ENCODE data around the gene IL9R. TPM values are rescaled to one million over a fixed set of nuclear protein-coding genes. Genes with fewer than 3 reads are reported as not detected.
"Not testable (repeated sequence)": the region's sequence is repeated elsewhere in the genome, so short reads cannot be mapped to it uniquely, and the experiment has no call there.

IL9R gene
- total RNA-seq, 1 donor from 2014 or later, result not detected

- no peak for FAIRE-seq
- no peak for DNase-seq (ENCODE audit: low spot score in 2 of 2)
Observed at GRCh38 chrX:155995321-155995875, 2.1 kb upstream of the IL9R start.

DNA sequence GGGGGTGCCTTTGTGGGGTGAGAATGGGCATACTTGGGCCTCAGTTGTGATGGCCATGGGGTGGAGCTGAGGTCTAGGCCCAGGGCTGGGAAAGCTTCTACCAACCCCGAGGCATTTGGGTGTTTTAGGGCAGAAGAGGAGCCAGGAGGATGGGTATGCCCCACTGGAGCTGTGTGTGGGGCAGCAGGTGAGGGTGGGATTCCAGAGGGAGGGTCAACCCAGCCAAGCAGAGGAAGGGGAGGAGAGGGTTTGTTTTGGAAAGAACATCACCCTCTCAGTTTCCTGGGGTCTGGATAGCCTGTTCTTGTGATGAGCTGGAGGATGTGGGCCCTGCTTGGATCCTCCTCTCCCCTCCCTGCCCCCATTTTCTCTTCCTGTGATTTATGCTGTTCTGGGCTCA is 620 bp downstream of the IL9R start:
- no peak for FAIRE-seq
- DNase-seq (ENCODE audit: low spot score in 2 of 2), result no peak

- FAIRE-seq (no peak), DNase-seq (ENCODE audit: low spot score in 2 of 2) (no peak)
Observed at GRCh38 chrX:155998761-155999510, 1.4 kb downstream of the IL9R start.

GRCh38 chrX:155999751-156000150 is 2.3 kb downstream of the IL9R start:
- not testable (repeated sequence) for FAIRE-seq; DNase-seq (ENCODE audit: low spot score in 2 of 2)

DNA sequence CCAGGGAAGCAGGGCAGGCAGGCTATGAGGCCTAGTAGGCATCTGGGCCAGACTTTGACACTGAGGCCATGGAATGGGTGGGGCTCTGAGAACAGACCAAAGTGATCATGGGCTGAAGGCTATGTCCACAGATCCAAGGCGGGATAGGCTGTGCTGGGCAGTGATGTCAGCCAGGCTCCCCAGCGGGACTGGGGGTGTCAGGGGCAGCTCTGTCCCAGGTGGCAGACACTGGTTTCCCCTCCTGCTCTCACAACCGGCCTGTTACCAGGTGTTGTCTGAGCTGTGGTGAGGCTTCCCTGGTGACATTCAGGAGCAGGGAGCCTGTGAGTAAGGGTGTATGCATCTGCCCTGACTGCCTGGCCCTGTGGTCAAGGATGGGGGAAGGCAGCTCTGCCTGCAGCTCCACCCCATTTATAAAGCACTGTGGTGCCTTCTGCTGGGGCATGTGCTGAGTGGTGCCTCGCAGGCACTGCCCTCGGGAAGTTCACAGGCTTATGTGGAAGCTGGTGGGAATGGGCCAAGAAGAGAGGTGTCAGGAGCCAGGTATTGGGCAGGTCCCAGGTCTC is 2.9 kb downstream of the IL9R start:
- no peak for FAIRE-seq

GRCh38 chrX:156001001-156001666 is 3.6 kb downstream of the IL9R start:
- FAIRE-seq (no peak), DNase-seq (ENCODE audit: low spot score in 2 of 2) (no peak)

More for the DNA sequence above, 2.9 kb downstream of the IL9R start:
- DNase-seq (ENCODE audit: low spot score in 2 of 2), result no peak

GRCh38 chrX:156001667-156002021 is 4.1 kb downstream of the IL9R start:
- DNase-seq (ENCODE audit: low spot score in 2 of 2), result no peak
- no peak for FAIRE-seq

DNA sequence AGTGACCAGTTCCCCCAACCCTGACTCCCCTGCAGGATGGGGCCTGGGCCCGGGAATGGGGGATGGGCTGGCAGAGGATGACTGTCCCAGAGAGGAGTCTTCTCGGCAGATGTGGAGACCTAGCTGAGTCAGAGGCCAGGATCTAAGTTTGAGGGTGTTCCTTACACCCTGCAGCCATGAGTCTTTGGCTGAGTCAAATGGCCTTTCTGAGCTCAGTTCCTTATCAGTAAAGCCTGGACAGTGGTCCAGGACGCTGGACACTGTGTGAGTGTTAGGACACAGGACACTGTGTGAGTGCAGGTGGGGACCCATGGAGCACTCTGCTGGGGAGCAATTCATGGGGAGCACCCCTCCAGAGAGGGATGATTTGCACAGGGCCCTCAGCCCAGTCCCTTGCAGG is 5.0 kb downstream of the IL9R start:
- FAIRE-seq, result no peak
- no peak for DNase-seq (ENCODE audit: low spot score in 2 of 2)

- FAIRE-seq, result no peak
- no peak for DNase-seq (ENCODE audit: low spot score in 2 of 2)
Observed at GRCh38 chrX:156003486-156004185, 6.1 kb downstream of the IL9R start.

DNA sequence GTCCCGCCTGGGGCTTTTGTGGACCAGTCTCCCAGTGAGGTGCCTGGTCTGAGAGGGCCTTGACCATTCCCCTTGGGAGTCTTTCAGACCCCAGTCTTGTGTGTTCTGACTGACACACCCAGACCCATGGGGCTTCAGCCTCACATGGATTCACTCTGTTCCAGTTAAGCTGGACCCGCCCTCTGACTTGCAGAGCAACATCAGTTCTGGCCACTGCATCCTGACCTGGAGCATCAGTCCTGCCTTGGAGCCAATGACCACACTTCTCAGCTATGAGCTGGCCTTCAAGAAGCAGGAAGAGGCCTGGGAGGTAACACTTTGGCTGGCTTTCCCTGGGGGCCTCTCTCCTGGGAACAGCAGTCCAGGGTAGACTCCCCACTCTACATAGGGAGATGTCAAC is 6.8 kb downstream of the IL9R start:
- no peak for FAIRE-seq
- no peak for DNase-seq (ENCODE audit: low spot score in 2 of 2)

DNA sequence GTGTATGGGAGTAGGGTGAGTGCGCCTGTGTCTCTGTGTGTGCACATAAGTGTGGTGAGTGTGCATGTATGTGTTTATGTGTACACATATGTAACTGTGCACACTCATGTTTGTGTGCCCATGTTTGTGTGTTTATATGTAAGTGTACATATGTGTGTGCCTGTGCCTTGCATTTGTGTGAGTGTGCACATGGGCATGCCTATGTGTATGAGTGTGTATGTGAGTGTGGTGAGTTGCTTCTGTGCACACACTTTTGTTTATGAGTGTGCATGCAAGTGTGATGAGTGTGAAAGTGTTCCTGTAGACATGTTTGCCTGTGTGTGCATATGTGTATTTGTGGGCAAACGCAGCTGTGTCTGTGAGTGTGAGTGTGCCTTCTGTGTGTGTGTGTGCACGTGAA is 7.2 kb downstream of the IL9R start:
- no peak for FAIRE-seq
- no peak for DNase-seq (ENCODE audit: low spot score in 2 of 2)

DNA sequence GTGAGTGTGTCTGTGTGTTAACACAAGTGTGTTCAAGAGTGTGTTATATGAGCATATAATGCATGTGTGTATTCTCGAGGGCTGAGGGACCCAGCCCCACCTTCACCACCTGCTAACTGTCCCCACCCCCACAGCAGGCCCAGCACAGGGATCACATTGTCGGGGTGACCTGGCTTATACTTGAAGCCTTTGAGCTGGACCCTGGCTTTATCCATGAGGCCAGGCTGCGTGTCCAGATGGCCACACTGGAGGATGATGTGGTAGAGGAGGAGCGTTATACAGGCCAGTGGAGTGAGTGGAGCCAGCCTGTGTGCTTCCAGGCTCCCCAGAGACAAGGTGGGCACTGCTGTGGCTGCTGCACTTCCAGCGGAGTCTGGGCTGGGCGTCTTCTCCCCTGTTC is 7.6 kb downstream of the IL9R start:
- DNase-seq (ENCODE audit: low spot score in 2 of 2), result no peak
- no peak for FAIRE-seq

DNA sequence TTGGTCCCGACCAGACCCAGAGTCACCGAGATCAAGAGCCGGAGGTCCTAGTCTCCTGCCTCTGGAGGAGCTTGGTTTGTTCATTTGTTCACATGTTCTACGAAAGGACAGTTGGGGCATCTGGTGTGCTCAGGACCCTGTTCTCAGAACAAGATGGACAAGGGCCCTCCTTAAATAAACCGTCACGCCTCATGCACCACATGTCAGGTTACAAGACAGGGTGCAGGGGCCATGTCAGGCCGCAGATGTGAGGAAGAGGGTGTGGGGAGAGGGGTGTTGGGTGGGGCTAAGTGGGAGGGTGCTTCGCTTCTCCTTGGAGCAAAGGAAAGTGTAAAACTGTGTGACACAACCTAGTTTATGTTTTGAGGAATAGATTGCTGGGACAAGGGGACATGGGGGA is 9.0 kb downstream of the IL9R start:
- not testable (repeated sequence) for DNase-seq (ENCODE audit: low spot score in 2 of 2); FAIRE-seq

- not testable (repeated sequence) for FAIRE-seq; DNase-seq (ENCODE audit: low spot score in 2 of 2)
Observed at GRCh38 chrX:156008379-156008778, 10.9 kb downstream of the IL9R start.

DNA sequence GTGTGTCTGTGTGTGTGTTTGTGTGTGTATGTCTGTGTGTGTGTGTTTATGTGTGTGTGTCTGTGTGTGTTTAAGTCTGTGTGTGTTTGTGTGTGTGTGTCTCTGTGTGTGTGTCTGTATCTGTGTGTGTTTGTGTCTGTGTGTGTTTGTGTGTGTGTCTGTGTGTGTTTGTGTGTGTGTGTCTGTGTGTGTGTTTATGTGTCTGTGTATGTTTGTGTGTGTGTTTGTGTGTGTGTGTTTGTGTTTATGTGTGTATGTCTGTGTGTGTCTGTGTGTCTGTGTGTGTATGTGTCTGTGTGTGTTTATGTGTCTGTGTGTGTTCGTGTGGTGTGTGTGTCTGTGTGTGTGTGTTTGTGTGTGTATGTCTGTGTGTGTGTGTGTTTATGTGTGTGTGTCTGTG is 11.4 kb downstream of the IL9R start:
- peak; percentile 52 for FAIRE-seq
- no peak for DNase-seq (ENCODE audit: low spot score in 2 of 2)

DNA sequence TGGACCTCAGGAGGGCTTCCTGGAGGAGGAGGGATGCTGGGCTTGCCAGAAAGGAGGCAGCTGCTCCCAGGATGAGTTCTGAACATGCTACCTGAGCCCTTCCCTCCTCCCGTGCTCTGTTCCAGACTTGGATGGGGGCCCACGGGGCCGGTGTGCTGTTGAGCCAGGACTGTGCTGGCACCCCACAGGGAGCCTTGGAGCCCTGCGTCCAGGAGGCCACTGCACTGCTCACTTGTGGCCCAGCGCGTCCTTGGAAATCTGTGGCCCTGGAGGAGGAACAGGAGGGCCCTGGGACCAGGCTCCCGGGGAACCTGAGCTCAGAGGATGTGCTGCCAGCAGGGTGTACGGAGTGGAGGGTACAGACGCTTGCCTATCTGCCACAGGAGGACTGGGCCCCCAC is 12.2 kb downstream of the IL9R start:
- not testable (repeated sequence) for DNase-seq (ENCODE audit: low spot score in 2 of 2); FAIRE-seq

DNA sequence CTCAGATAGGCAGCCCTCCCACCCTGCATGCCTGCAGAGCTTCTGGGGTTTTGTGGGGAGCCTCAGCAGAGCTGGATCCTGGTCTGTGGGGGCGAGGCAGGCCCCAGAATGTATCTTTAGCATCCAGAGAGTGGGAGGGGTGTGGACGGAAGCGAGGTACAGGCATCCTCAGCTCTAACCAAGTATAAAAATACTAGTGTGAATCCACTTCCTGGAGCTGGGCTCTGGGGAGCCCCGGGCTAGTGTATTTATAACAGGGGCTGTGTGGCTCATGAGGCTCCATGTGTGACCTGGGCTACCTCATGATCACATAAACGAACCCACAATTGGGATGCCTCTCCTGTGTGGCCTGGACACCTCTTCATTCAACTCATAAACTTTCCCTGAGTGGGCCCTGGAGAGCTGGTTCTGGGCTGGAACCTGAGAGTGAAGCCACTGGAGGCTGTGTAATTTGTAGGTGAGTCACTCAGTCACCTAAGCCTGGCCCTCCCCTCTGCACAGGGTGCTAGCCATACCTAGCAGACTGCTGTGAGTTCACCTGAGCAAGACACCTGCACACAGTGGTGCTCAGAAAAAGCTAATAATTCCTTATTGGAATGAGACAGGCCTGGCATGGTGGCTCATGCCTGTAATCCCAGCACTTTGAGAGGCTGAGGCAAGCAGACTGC is 15.9 kb downstream of the IL9R start:
- FAIRE-seq; DNase-seq (ENCODE audit: low spot score in 2 of 2): not testable (repeated sequence)

- not testable (repeated sequence) for FAIRE-seq
Observed at GRCh38 chrX:156019846-156020245, 22.4 kb downstream of the IL9R start.

GRCh38 chrX:156023002-156023401 is 25.5 kb downstream of the IL9R start:
- not testable (repeated sequence) for FAIRE-seq; DNase-seq (ENCODE audit: low spot score in 2 of 2)

More at GRCh38 chrX:156019846-156020245, 22.4 kb downstream of the IL9R start:
- DNase-seq (ENCODE audit: low spot score in 2 of 2), result not testable (repeated sequence)

DNA sequence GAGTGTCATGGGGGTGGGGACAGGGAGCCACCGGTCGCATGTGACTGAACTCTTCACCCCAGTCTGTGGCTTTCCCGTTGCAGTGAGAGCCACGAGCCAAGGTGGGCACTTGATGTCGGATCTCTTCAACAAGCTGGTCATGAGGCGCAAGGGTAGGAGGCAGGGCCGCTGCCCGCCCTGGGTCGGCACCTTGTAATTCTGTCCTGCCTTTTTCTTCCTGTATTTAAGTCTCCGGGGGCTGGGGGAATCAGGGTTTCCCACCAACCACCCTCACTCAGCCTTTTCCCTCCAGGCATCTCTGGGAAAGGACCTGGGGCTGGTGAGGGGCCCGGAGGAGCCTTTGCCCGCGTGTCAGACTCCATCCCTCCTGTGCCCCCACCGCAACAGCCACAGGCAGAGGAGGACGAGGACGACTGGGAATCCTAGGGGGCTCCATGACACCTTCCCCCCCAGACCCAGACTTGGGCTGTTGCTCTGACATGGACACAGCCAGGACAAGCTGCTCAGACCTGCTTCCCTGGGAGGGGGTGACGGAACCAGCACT is 27.5 kb downstream of the IL9R start:
- FAIRE-seq; DNase-seq (ENCODE audit: low spot score in 2 of 2): not testable (repeated sequence)
